AG04449 (cell line): ENCODE data around the gene MED4.
A peak's percentile ranks its signal among the peaks of the same experiment; 100 is the strongest.

Experiments used
- CTCF ChIA-PET: fragments of 350-600 bp; formaldehyde crosslinking; extraction: SDS; loops from one replicate; lab custom pipeline; 2021; ENCODE audit warnings: antibody characterized with exemption; lab: Yijun Ruan, JAX
- POLR2A ChIA-PET: fragments of 400-600, 350-600 bp; formaldehyde crosslinking; extraction: SDS; loops from one replicate; lab custom pipeline; 2020; ENCODE audit warnings: antibody characterized with exemption, inconsistent platforms; lab: Yijun Ruan, JAX
- DNase-seq: peaks from one replicate; pipeline ENCODE4 v3.0.0-alpha.2; 2010; ENCODE audit warnings: low read depth, low spot score
- H3K4me3 ChIP-seq: 2 replicates; pipeline ENCODE4 v1.5.1; 2011; ENCODE audit warnings: low read depth, mild to moderate bottlenecking, control low read depth, low read length
- TF ChIP-seq, protein P1 (sequence below): IDR thresholded peaks from one replicate; pipeline ENCODE4 v1.5.1; 2011; ENCODE audit warnings: mild to moderate bottlenecking, moderate library complexity, low read length, control low read depth, inconsistent platforms; ENCODE audit not compliant: insufficient read depth; ENCODE audit errors: missing control alignments

The MED4 gene

GRCh38 chr13:48126944-48127830 lies 32.3 kb upstream of the MED4 start:
- ChIA-PET CTCF (interaction anchor here (0.5 to 2.7 kb wide), 27 partner anchors 8 to 644 kb away, joined by 3 to 53 read pairs (median 3); partner anchors contain the start of gene LPAR6), POLR2A (no interaction called here)
- peak; percentile 14 for DNase-seq
- no peak overlapping the region for H3K4me3 ChIP-seq
- TF ChIP-seq, protein P1, sequence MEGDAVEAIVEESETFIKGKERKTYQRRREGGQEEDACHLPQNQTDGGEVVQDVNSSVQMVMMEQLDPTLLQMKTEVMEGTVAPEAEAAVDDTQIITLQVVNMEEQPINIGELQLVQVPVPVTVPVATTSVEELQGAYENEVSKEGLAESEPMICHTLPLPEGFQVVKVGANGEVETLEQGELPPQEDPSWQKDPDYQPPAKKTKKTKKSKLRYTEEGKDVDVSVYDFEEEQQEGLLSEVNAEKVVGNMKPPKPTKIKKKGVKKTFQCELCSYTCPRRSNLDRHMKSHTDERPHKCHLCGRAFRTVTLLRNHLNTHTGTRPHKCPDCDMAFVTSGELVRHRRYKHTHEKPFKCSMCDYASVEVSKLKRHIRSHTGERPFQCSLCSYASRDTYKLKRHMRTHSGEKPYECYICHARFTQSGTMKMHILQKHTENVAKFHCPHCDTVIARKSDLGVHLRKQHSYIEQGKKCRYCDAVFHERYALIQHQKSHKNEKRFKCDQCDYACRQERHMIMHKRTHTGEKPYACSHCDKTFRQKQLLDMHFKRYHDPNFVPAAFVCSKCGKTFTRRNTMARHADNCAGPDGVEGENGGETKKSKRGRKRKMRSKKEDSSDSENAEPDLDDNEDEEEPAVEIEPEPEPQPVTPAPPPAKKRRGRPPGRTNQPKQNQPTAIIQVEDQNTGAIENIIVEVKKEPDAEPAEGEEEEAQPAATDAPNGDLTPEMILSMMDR, result peak; percentile 45

GRCh38 chr13:48125794-48126228 lies 30.9 kb upstream of the MED4 start:
- ChIA-PET CTCF (interaction anchor here (0.6 to 2.7 kb wide), 5 partner anchors 14 to 645 kb away, joined by 3 to 53 read pairs (median 5); no protein-coding TSS in a partner anchor), POLR2A (no interaction called here)
- no peak overlapping the region for H3K4me3 ChIP-seq
- DNase-seq, result no peak
- TF ChIP-seq, protein P1, result no peak

DNA sequence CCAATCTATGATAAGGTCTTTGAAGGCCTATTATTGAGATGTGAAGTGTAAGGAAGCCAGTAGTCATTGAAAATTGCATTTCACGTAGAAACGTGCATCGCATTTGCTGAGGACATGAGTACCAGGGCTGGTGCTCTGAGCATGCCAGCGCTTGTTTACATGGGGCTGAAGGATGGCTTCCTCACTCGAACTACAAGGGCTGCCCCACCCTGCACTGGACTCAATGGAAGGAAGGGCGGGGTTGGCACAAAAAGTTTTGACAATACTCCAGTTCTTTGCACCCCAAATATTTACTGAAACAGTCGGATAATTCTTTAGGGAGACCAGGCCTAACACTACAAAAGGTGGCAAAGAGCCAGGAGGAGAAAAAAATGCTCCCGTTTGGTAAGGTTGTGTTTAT lies 28.9 kb upstream of the MED4 start:
- TF ChIP-seq, protein P1, result no peak
- ChIA-PET POLR2A (no interaction called here), CTCF (interaction anchor here (0.8 kb wide), 1 partner anchor 459 kb away, joined by 4 read pairs; no protein-coding TSS in a partner anchor)

DNA sequence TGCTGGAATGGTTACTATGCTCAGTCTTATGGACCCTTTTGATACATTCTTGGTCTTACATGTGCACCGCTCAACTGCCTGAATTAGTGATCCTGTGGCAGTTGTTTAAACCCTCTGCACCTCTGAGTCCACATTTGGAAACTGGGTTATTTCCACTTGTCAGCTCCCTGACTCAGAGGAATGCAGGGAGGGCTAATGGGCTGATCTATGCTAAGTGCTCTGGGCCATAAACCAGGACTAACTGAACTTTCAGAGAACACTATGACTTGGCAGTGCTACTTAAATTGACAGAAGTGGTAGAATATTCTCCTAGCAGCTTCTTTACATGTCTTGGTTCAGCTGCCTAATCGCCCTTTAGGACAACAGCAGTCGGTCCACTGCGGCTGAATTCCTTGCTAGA lies 26.8 kb upstream of the MED4 start:
- TF ChIP-seq, protein P1, result no peak
- DNase-seq, result no peak
- ChIA-PET POLR2A (no interaction called here), CTCF (no interaction called here)
- no peak overlapping the region for H3K4me3 ChIP-seq

More for the DNA sequence above, 28.9 kb upstream of the MED4 start:
- no peak overlapping the region for H3K4me3 ChIP-seq
- no peak for DNase-seq

- no peak overlapping the region for H3K4me3 ChIP-seq
- ChIA-PET POLR2A (no interaction called here), CTCF (interaction anchor here (1.1 to 1.5 kb wide), 2 partner anchors 25 to 32 kb away, joined by 3 to 4 read pairs; partner anchors contain the start of gene MED4)
- TF ChIP-seq, protein P1, result no peak
- DNase-seq, result no peak
Measured at GRCh38 chr13:48120241-48120640, 25.3 kb upstream of the MED4 start.

GRCh38 chr13:48118030-48118429 lies 23.1 kb upstream of the MED4 start:
- ChIA-PET POLR2A (no interaction called here), CTCF (interaction anchor here (0.9 to 2.0 kb wide), 3 partner anchors 8 to 463 kb away, joined by 3 to 8 read pairs (median 6); no protein-coding TSS in a partner anchor)
- H3K4me3 ChIP-seq, result no peak overlapping the region
- DNase-seq, result no peak
- TF ChIP-seq, protein P1, result no peak
